Measurements from ENCODE around the gene TSGA10. TPM values are rescaled to one million over a fixed set of nuclear protein-coding genes. Genes with fewer than 3 reads are reported as not detected.

TSGA10 gene
- total RNA-seq, 2 experiments from 2014 or later = 10.6 to 11.0 TPM

GRCh38 chr2:99180755-99181623, 26.2 kb upstream of the TSGA10 start, which contains the start of the genes MITD1 and MRPL30:
Gene MITD1 (minus strand): TSS chr2:99181058. CDS start chr2:99180981, 77 bp downstream.
Gene MRPL30 (plus strand): TSS chr2:99181184. CDS start chr2:99186204, 5,020 bp downstream.
- H3K4me1 Mint-ChIP-seq (ENCODE audit: low read depth) = peaks cover 77% of the 10 kb centered on the region
- H3K4me1 ChIP-seq (ENCODE audit: insufficient read depth, low read length) = peaks cover 31% of the 10 kb centered on the region

GRCh38 chr2:99171377-99172140, 16.8 kb upstream of the TSGA10 start:
- CTCF ChIA-PET = interaction anchor here (1.6 kb wide), 1 partner anchor 16 kb away, joined by 3 read pairs; the partner anchor contains the start of genes LIPT1 and TSGA10
- POLR2A ChIA-PET = interaction anchor here (3.1 kb wide), 1 partner anchor 9 kb away, joined by 15 read pairs; the partner anchor contains the start of genes MITD1 and MRPL30
- Histone ChIP-seq H3K27ac (ENCODE audit: low read depth in 1 of 2, low read length in 2 of 2) (no peak overlapping the region), H3K4me1 (ENCODE audit: insufficient read depth, low read length) (peaks cover 11% of the 10 kb centered on the region), H3K9me3 (ENCODE audit: control insufficient read depth in 1 of 2, insufficient read depth in 1 of 2, low read length in 2 of 2) (no peaks in the 10 kb centered on the region), H3K4me3 (ENCODE audit: low read length) (no peak overlapping the region), H3K27me3 (ENCODE audit: control insufficient read depth in 1 of 2, insufficient read depth in 2 of 2, low read length in 2 of 2) (no peaks in the 10 kb centered on the region), H3K36me3 (ENCODE audit: insufficient read depth, low read length) (peaks cover 61% of the 10 kb centered on the region)
- peaks cover 17% of the 10 kb centered on the region for H3K4me1 Mint-ChIP-seq (ENCODE audit: low read depth)
- no peak overlapping the region for H3K4me3 Mint-ChIP-seq
- ATAC-seq (ENCODE audit: poor library complexity) = no peak
- H3K27ac Mint-ChIP-seq = peak overlapping the region; percentile 38
- H3K9me3 Mint-ChIP-seq = no peaks in the 10 kb centered on the region
- H3K36me3 Mint-ChIP-seq (ENCODE audit: low read depth) = peaks cover 87% of the 10 kb centered on the region
- DNase-seq = no peak
- intact Hi-C loops (cut with DNase I, micrococcal nuclease) = no loop called here
- no peak for TF ChIP-seq CTCF (IDR thresholded peaks at IDR 0.05)
- H3K27me3 Mint-ChIP-seq = no peaks in the 10 kb centered on the region

More at GRCh38 chr2:99180755-99181623, 26.2 kb upstream of the TSGA10 start, which contains the start of the genes MITD1 and MRPL30:
- Mint-ChIP-seq H3K27me3 (no peaks in the 10 kb centered on the region), H3K36me3 (ENCODE audit: low read depth) (peaks cover 34% of the 10 kb centered on the region), H3K4me3 (peak within 1 kb of the TSS; percentile 97), H3K9me3 (no peaks in the 10 kb centered on the region), H3K27ac (peak within 1 kb of the TSS; percentile 92)
- peak within 1 kb of the TSS; percentile 74 to 78 for H3K27ac ChIP-seq (ENCODE audit: low read depth in 1 of 2, low read length in 2 of 2)
- no peak for TF ChIP-seq CTCF (IDR thresholded peaks at IDR 0.05)
- ATAC-seq (ENCODE audit: poor library complexity) (peak; percentile 93), DNase-seq (peak; percentile 83 to 96 (median 87))
- H3K27me3 ChIP-seq (ENCODE audit: control insufficient read depth in 1 of 2, insufficient read depth in 2 of 2, low read length in 2 of 2) = no peaks in the 10 kb centered on the region
- intact Hi-C loops (cut with DNase I, micrococcal nuclease) = loop anchor here (1.0 to 10.0 kb wide), 10 partner anchors 26 to 1186 kb away; partner anchors contain the start of genes C2orf15 (in 2 of the 2), TXNDC9 (in 2 of the 2), COA5 (in 1 of the 2) and LIPT1 (in 1 of the 2)
- ChIA-PET POLR2A (interaction anchor here (0.8 to 3.3 kb wide), 9 partner anchors 10 to 410 kb away, joined by 3 to 32 read pairs (median 6); partner anchors contain the start of genes C2orf15, EIF5B, LIPT1 and REV1), CTCF (interaction anchor here (1.1 to 1.7 kb wide), 7 partner anchors 23 to 532 kb away, joined by 3 to 6 read pairs (median 4); partner anchors contain the start of genes C2orf15, EIF5B, LIPT1 and TSGA10)
- peaks cover 9% of the 10 kb centered on the region for H3K36me3 ChIP-seq (ENCODE audit: insufficient read depth, low read length)
- peak within 1 kb of the TSS; percentile 74 for H3K4me3 ChIP-seq (ENCODE audit: low read length)
- H3K9me3 ChIP-seq (ENCODE audit: control insufficient read depth in 1 of 2, insufficient read depth in 1 of 2, low read length in 2 of 2) = no peaks in the 10 kb centered on the region

GRCh38 chr2:99169534-99169933, 14.8 kb upstream of the TSGA10 start:
- H3K27me3 Mint-ChIP-seq = no peaks in the 10 kb centered on the region
- Histone ChIP-seq H3K9me3 (ENCODE audit: control insufficient read depth in 1 of 2, insufficient read depth in 1 of 2, low read length in 2 of 2) (no peaks in the 10 kb centered on the region), H3K4me1 (ENCODE audit: insufficient read depth, low read length) (peaks cover 5% of the 10 kb centered on the region), H3K36me3 (ENCODE audit: insufficient read depth, low read length) (peaks cover 71% of the 10 kb centered on the region), H3K4me3 (ENCODE audit: low read length) (no peak overlapping the region), H3K27ac (ENCODE audit: low read depth in 1 of 2, low read length in 2 of 2) (no peak overlapping the region), H3K27me3 (ENCODE audit: control insufficient read depth in 1 of 2, insufficient read depth in 2 of 2, low read length in 2 of 2) (no peaks in the 10 kb centered on the region)
- no peaks in the 10 kb centered on the region for H3K9me3 Mint-ChIP-seq
- no peak for ATAC-seq (ENCODE audit: poor library complexity)
- H3K27ac Mint-ChIP-seq = peak overlapping the region; percentile 20
- intact Hi-C loops (cut with DNase I, micrococcal nuclease) = no loop called here
- DNase-seq = no peak
- CTCF ChIA-PET = interaction anchor here (0.6 kb wide), 1 partner anchor 315 kb away, joined by 3 read pairs; no protein-coding TSS in a partner anchor
- TF ChIP-seq CTCF (IDR thresholded peaks at IDR 0.05) = no peak
- peaks cover 5% of the 10 kb centered on the region for H3K4me1 Mint-ChIP-seq (ENCODE audit: low read depth)
- peaks cover 94% of the 10 kb centered on the region for H3K36me3 Mint-ChIP-seq (ENCODE audit: low read depth)
- POLR2A ChIA-PET = interaction anchor here (1.1 to 3.1 kb wide), 4 partner anchors 8 to 29 kb away, joined by 3 to 15 read pairs (median 5); partner anchors contain the start of genes LIPT1, MITD1, MRPL30 and TSGA10
- no peak overlapping the region for H3K4me3 Mint-ChIP-seq
